Sciatic nerve (tissue), 2 donors: Measurements from ENCODE around the gene KLK6. TPM values are rescaled to one million over a fixed set of nuclear protein-coding genes. Genes with fewer than 3 reads are reported as not detected.

Source experiments
- ATAC-seq: fragments of 200-7000 bp; cut with Tn5 transposase; one replicate; pipeline ENCODE4 v1.9.1; 2020; ENCODE audit warnings: mild to moderate bottlenecking, moderate library complexity
- DNase-seq: peaks from one replicate; pipeline ENCODE4 v3.0.0-alpha.2; 2020; ENCODE audit warnings: low spot score
- intact Hi-C: fragments of 100-400 bp; cut with DNase I; formaldehyde crosslinking; loops from one replicate; pipeline ENCODE4 v1.14.2; 2022
- total RNA-seq: library from RNA; stranded (reverse); fragmentation: NEBNext Ultra II Directional; extraction: Animal tissue kit (Norgen Biotek cat#: 25700); gene quantifications from one replicate; pipeline ENCODE4 v1.2.1, GENCODE V29; 2021
- donor health status: DM: no; HTN: no; CAD: no.
- donor health status: DM: no; HTN: no; CAD: no.

The KLK6 gene
- total RNA-seq = 8.8 TPM

DNA sequence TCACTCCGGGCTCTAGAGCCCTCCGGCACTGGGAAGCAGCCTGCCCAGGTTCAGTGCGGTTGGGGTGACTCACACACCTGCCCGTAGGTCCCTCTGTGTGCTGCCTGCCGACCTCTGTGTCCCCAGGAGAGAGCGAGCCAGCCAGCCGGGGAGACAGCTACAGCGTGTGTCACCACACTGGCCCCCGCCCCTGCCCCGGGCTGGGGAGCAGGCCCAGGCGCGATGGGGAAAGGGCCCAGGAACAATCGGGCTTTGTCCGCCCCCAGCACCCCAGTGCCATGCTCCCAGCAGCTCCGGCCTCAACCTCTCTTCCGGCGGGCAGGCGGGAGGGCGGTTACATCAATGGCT lies at the start of gene KLK6:
Gene KLK6 (minus strand): TSS at position 179 of the 348 bp plus-strand sequence. CDS start 1,487 bp downstream, outside the sequence.
- DNase-seq (peak; percentile 54), ATAC-seq (peak; percentile 61)
- intact Hi-C loops = no loop called here

DNA sequence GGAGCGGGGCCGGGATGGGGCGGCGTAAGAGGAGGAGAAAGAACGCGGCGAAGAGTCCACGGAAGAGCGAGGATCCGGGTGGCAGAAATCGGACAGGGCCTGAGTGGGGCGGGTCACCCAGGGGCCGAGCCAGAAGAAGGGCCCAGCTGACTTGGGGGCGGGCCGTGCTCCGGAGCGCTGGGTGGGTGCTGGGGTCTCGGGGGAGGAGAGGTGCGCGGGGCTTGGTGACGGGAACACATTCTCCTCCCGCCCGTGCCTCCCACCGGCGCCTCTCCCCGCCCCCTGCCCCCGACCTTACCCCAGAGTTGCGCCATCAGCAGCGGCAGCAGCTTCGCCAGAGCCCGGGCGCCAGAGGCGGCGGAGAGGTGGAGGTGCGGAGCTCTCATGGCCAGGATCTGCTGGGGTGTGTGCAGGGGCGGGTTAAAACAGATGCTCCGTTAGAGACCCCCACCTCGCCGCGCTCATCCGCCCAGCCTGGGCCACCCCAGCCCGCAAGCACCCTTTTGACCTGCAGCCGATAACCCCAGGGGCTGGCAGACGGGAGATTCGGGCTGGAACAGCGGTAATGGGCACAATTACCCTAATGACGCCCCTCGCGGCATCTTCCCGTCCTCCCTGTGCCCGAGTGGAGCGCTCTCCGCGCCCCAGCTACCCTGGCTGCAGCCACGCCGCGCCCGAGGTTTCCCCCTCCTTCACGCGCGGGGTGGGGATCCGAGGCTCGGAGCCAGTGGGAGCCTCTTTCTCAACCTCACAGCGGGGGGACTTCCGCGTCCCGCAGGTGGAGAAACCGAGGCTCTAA lies 49.6 kb upstream of the KLK6 start:
- intact Hi-C loops = no loop called here
- ATAC-seq (peak; percentile 77), DNase-seq (no peak)

DNA sequence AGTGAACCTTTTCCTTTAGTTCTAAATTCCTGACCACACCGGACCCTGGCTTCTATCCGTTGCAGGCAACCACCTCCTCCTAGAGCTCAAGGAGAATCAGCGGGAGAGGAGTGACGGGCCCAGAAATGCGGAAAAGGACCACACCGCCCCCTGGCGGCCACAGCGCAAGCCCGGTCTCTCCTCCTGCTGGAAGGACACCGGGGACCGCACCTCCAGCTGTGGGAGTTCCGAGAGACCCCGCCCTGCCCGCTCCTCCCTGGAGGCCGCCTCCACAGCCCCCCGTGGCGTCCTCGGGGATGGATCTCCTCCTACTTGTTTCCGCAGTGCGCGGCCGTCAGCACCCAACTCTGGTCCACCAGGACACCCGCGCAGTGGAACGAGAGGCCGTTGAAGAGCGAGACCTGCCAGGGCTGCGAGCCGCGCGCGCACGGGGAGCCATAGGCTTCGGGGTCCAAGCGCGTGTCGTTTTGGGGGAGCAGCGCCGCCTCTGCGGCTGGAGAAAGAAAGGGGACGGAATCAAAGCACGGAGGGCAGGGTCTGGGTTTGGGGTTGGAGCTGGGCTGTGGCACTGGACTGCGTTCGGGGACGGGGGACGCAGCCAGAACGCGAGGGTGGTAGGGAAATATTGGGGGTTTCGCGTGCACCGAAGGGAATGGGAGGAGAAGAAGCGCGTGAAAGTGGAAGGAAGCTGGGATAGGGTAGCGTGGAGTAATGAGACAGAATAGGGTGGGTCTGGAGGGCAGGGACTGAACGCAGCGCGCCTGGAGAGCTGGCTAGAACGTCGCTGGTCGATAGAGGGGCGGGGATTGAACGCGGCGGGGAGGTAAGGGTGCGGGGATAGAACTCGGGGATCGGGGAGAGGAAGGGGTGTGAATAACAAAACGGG lies 47.6 kb upstream of the KLK6 start:
- peak; percentile 64 for ATAC-seq
- peak; percentile 80 for DNase-seq
- intact Hi-C loops = no loop called here

DNA sequence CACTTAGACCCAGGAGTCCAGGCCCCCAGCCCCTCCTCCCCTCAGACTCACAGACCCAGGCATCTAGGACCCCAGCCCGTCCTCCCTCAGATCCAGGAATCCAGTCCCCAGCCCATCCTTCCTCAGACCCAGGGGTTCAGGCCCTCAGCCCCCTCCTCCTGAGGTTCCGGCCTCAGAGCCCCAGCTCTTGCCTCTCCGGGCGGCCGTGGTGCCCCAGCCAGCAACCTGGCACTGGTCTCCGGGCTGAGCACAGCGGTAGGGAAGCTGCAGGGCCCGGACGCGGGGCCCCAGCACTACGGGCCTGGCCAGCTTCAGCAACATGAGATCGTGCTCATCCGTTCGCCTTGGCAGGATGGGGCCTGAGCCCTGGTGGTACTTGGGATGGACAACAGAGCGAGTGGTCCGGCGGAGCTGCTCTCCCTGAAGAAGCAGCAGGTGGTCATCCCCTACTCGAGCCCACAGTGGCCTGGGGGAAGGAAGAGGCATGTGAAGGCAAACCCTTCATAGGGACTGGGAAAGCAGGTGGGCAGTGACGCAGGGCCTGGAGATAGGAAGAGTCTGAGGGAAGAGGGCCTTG lies 46.4 kb upstream of the KLK6 start:
- DNase-seq (no peak), ATAC-seq (no peak)
- intact Hi-C loops = no loop called here

DNA sequence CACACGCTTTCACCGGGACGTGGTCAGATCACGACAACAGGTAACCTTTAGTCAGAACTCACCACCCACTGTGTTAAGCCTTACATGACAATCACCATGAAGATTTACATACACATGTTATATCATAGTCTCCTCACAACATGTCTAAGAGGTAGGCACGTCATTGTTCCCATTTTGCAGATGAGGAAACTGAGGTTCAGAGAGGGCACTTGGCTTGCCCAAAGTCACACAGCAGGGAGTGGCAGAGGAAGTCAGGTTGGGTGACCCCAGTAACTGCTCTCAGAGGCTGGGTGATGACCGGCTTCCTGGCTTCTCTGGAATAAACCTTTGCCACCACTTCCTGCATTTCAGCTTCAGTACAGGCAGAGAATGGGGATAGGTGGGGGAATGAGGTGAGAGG lies 44.9 kb upstream of the KLK6 start:
- no peak for DNase-seq
- ATAC-seq = no peak
- intact Hi-C loops = no loop called here

DNA sequence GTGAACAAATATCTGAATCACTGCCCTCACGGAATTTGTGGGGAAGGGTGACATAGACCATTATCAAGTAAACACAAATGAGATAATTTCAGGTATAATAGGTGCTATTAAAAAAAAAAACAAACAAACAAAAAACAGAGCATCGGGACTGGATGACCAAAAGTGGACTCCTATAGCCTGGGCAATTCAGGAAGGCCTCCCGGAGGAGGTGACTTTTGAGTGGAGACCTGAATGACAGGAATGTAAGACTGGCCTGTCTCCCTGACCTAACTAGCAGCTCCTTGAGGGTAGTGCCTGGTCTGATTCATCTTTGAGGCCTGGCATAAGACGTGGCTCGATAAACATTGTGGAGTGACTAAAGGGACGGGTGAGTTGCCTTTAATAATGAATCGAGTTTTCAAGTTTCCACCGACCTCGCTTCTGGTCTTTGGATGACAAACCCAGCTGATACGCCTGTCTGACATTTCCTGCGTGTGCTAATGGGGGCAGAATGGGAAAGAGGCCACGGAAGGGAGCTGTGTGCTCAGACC lies 43.3 kb upstream of the KLK6 start:
- no peak for ATAC-seq
- DNase-seq = no peak
- intact Hi-C loops = no loop called here

DNA sequence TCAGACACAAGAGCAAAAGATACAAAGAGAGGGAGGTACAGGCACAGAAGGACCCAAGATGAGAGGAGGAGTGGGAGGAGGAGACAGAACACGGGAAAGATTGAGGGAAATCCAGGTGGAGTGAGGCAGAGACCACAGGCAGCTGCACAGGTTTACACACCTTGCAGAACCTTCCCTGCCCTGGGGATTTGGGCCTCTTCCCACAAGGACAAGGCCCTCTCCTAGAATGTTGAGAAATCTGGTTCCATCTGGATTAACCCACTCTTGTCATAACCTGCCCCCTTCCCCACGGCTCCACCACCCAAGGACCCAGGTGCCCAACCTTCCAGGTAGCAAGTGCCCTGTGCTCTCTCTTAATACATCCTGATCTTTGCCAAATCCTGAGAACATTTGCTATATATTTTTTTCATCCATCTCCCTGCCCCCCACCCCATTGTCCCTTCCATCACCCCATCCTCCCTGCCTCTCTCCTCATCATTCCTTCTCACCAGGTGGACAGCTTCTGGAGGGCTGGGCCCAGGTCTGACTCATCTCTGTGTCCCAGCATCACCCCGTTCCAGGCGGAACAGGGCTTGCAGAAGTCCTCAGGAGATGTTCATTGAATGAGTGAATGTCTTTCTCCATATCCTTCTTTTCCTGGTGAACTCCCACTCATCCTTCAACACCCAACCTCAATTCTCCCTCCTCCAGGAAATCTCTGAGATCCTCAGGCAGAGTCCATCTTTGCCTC lies 40.8 kb upstream of the KLK6 start:
- DNase-seq = no peak
- intact Hi-C loops = no loop called here
- ATAC-seq = no peak

DNA sequence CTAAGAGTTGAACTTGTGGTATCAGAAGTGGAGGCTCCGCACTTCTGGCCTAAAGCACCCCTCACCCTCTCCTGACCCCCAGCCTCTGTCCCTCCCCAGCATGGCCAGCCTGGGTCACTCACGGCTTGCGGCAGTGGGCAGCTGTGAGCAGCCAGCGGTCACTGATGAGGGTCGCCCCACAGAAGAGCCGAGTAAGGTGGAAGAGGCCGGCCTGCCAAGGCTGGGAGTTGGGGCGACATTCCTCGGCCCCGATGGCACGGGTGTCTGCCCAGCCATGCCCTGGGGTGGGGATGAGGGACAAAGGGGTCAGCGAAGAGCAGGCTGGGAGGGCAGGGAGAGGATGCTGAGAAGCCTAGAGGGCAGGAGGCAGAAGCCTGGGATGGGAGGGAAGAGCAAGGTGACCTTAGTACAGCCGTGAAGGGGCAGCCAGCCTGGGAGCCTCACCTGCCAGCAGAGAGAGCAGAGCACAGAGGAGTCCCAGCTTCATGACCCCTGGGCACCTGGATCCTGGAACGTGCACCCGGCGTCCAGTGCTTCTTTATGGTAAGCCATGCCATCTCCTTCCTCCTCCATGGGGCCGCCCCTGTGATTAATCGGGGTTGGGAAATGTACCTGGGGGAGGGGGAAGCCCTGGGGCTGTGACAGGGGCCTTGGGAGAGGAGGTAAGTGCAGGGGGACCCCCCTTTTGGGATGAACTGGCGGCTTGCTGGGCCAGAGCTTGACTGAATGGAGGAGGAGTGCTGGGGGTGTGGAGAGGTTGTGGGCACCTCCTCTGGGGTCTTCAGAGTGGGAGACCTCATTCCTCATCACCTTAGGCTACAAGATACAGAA lies 39.9 kb upstream of the KLK6 start:
- DNase-seq (no peak), ATAC-seq (no peak)
- intact Hi-C loops = no loop called here

DNA sequence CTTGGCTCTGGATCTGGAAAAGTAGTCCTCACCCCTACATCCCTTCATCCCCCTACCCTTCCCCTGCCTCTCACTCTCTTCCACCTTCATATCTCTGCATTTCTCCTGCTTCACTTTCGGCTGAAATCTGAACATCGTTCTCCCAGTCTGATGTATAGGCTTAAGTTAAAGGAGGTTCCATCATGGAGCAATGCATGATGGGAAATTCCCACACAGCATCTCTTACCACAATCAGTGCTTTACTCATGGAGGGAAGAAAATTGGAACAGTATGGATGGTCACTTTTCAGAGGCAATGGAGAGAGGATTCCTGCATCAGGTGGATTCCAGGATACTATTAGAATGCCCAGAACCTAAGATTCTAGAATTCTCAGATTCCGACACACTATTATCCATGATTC lies 38.1 kb upstream of the KLK6 start:
- intact Hi-C loops = no loop called here
- ATAC-seq (no peak), DNase-seq (no peak)

DNA sequence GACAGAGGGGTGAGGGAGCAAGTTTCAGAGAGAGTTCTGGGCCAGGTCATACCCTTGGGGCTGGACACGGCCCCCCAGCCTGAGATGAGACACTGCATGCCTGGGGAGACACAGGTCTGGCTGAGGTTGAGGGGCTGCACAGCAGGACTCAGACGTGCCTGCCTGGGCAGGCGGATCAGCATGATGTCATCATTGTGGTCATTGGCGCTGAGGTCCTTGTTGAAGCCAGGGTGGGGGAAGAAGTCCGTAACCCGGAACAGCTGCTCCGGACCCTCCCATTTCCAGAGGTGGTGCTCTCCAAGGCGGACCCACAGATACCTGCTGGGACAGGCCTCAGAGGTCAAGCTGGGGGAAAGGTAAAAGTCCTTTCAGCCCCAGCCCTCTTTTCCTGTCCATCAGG lies 37.0 kb upstream of the KLK6 start:
- ATAC-seq (no peak), DNase-seq (no peak)
- intact Hi-C loops = no loop called here

DNA sequence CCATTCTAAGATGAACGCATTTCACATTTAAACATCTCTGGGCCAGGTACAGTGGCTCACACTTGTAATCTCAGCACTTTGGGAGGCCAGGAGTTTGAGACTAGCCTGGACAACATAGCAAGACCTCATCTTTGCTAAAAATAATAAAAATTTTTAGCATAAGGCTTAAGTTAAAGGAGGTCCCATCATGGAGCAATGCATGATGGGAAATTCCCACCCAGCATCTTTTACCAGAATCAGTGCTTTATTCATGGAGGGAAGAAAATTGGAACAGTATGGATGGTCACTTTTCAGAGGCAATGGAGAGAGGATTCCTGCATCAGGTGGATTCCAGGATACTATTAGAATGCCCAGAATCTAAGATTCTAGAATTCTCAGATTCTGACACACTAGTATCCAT lies 35.9 kb upstream of the KLK6 start:
- DNase-seq (no peak), ATAC-seq (no peak)
- intact Hi-C loops = no loop called here

DNA sequence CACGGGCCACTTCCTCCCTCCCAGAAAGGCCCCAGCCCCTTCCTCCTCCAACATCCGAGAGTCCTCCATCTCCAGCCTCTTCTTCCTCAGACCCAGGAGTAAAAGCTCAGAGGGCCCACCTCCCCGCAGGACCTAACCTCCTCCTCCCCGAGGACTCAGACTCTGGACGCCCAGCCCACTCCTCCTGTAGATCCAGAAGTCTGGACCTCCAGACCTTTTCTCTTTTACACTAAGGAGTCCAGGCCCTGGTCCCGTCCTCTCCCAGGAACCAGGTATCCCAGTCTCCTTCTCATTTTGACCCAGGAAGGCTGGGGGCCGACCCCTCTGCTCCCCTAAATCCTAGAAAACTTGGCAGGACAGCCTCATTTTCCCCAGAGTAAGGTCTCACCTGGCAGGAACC lies 33.9 kb upstream of the KLK6 start:
- ATAC-seq (no peak), DNase-seq (no peak)
- intact Hi-C loops = no loop called here

DNA sequence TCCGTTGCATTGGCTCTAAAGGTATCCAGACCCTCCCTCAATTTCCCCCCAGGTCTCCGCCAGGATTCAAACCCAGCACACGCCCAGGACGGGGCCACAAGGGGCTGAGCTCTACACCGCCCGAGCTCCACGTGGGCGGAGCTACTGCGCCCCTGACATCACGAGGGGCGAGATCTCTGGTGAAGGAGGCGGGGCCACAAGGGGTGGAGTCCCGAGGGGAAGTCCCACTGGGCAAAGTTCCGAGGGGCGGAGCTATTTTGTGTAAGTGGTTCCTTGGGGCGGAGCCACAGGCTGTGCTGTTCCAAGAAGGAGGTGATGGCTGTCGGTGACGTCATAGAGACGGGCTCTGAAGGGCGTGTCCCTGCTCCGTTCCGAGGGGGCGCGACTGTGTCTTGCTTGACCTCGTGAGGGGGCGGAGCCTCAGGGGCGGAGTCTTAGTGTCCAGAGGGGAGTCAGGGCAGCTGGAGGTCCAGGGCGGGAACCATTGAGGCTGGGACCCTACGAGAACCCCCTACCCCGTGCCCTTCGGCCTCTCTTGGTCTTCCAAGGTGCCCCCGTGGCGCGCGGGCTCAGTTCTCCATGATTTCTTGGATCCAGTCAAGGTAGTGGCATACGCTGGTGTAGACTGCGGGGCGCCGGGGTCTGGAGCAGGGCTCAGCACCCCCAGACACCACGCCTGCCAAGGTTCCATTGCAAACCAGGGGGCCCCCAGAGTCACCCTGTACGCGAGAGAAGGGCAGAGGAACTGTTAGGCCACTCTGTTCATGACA lies 33.3 kb upstream of the KLK6 start:
- ATAC-seq (peak; percentile 90), DNase-seq (peak; percentile 76)
- intact Hi-C loops = no loop called here

DNA sequence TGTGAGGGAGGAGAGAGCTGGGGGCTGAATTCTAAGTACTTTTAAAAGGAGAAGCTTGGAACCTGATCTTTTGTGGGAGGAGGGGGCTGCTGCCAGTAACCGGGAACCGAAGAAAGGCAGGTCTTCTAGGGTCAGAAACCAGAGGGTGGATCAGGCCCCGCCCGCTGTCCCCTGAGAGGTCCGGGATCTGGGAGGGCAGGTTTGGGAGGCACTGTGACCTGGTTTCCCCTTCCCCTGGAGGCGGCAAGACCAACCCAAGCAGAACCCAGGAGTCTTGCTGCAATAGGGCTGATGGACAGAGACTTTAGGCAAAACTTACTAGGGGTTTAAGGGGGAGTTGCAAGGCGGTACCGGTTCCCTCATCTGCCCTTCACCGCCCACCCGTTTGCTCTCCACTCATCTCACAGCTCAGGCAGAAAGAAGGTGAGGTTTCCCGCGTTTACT lies 32.7 kb upstream of the KLK6 start:
- DNase-seq (no peak), ATAC-seq (no peak)
- intact Hi-C loops = no loop called here

DNA sequence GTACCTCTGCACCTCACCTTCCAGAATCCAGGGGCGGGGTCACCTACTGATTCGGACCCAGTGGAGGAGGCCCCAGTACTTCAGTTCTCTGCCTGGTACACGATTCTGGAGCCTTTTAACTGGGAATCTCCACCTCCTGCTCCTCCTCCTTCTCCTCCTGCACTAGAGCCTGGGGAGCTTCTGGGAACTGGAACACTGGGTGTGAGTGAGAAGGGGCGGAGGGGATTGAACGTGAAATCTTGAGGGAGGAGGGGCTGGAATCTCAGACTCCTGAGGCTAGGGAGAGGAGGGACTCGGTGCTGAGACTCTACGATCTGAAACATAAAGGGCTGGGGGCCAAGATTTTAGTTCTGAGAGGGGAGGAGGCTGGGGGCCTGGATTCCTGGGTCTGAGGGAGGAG lies 32.1 kb upstream of the KLK6 start, which contains the start of gene KLK8:
Gene KLK8 (minus strand): TSS at position 90 of the 400 bp plus-strand sequence. CDS start 437 bp downstream, outside the sequence.
- DNase-seq (no peak), ATAC-seq (peak; percentile 76)
- intact Hi-C loops = no loop called here

DNA sequence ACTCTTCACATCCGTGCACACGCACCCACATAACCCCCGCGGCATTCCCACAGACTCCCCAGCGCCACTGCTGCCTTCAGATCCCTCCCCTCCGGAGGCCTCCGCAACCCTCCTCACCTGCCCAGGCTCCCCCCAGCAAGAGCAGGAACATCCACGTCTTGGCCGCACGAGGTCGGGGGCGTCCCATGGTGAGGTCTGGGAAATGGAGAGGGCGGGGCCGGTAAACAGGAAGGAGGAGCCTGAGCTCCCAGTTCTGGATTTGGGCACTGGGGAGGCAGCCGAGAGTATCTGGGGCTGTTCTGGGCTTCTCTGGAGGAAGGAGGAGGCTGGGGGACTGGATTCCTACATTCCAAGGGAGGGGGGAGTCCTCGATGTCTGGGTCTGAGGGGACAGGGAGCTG lies 31.6 kb upstream of the KLK6 start:
- ATAC-seq (no peak), DNase-seq (no peak)
- intact Hi-C loops = no loop called here

DNA sequence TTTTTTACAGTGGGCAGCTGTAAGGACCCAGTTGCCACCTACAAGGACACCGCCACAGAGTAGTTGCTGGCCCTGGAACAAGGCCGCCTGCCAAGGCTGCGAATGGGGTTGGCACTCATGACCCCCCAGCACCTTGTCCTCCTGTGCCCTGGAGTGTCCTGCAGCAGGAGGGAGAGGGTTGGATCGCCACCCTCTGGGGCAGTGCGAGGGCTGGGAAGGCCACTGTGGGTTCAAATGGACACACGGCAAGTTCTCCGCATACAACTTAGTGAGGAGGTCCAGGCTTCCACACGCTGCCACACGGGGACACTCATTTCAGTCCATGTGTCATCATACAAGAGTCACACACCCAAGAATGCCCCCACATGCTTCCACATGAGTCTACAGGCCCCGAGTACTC lies 31.0 kb upstream of the KLK6 start:
- DNase-seq (no peak), ATAC-seq (no peak)
- intact Hi-C loops = no loop called here
